NCI-H510A (cell line): ENCODE results near the gene ARRDC1.
"Not testable (repeated sequence)": the region's sequence is repeated elsewhere in the genome, so short reads cannot be mapped to it uniquely, and the experiment has no call there.

Source experiments
- DNase-seq: peaks from one replicate; lab custom pipeline; 2025; lab: John Stamatoyannopoulos, UW

The ARRDC1 gene

GRCh38 chr9:137605121-137606004, at the start of gene ARRDC1:
Gene ARRDC1 (plus strand): TSS chr9:137605686. CDS start chr9:137605718, 32 bp downstream.
- peak; percentile 82 for DNase-seq

GRCh38 chr9:137556069-137556838, 49.2 kb upstream of the ARRDC1 start:
- DNase-seq: no peak

- no peak for DNase-seq
Measured at GRCh38 chr9:137558127-137558526, 47.4 kb upstream of the ARRDC1 start.

- no peak for DNase-seq
Measured at GRCh38 chr9:137564134-137564533, 41.4 kb upstream of the ARRDC1 start.

GRCh38 chr9:137564817-137565411, 40.6 kb upstream of the ARRDC1 start:
- DNase-seq: no peak

- DNase-seq: not testable (repeated sequence)
Measured at GRCh38 chr9:137568445-137568844, 37.0 kb upstream of the ARRDC1 start.

GRCh38 chr9:137569609-137570203, 35.8 kb upstream of the ARRDC1 start:
- DNase-seq: no peak

DNA sequence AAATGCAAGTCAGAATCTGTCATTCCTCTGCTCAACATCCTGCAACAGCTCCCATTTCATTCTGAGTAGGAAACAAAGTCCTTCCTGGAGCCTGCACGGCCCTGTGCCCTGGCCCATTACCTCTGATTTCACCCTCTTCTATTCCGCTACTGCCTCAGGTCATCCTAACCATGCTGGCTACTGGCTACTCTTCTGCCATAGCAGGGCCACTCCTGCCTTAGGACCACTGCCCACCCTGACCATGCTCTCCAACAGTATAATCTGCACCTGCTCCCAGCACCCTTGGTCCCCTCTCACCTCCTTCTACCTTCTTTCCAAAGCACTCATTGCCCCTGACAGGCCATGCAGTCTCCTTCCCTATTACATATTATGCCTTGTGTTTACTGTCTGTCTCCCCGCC, 34.9 kb upstream of the ARRDC1 start:
- DNase-seq: no peak

DNA sequence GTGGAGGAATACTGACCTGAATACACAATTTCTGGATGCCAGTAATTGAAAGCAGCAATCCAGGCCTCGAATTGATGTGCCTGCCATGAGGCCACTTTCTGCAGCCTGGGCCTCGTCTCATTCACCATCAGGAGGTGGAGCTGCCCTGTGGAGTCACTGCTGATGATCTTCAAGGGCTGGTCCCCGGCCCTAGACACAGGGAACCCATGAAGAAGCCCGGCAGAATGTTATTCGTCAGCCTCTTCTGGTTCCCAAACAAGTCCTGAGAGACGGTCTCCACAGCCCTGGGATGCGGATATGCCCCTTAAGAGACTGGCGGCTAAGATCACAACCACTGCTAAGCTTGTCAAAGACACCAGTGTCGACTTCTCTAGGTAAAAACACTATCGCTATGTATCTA, 31.3 kb upstream of the ARRDC1 start:
- DNase-seq: no peak

DNA sequence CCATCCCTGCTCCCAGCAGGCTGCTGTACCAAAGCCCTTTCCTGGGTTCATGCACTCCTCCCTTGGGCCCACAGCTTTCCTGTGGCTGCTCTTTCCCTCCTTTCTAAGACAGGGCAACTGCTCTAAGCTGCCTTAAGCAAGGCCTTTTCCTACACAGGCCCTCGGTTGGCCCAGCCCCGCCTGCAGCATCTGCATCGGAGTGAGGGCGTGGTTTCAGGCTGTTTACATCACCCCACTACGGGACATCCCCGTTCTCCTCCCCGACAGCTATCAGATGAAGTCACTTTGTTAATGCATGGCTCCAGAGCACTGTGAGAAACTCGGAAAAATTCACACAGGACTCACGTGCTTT, 30.1 kb upstream of the ARRDC1 start:
- no peak for DNase-seq

- no peak for DNase-seq
Measured at GRCh38 chr9:137575716-137576411, 29.6 kb upstream of the ARRDC1 start.

- peak; percentile 92 for DNase-seq
Measured at GRCh38 chr9:137578518-137579258, 26.8 kb upstream of the ARRDC1 start, which contains the start of gene DPH7. Gene DPH7 (minus strand): TSS chr9:137578925. CDS start chr9:137578777, 148 bp downstream.

DNA sequence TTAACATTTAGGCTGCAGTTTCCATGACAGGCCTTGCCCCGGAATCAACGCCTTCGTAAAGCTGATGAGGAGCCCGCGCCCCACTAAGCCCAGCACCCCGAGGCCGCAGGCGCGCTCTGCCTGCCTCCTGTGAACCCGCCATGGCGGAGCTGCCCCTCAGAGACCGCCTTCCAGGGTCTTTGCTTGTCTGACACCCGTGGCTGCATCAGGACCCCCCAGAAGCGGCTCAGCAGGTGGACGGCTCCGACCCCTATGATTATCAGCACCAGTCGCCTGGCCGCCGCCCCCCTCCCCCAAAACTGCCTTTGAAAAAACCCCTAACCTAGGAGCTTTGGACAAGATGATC, 26.3 kb upstream of the ARRDC1 start:
- DNase-seq: no peak

- DNase-seq: no peak
Measured at GRCh38 chr9:137580209-137580953, 25.1 kb upstream of the ARRDC1 start.

GRCh38 chr9:137580954-137581322, 24.5 kb upstream of the ARRDC1 start:
- no peak for DNase-seq

- no peak for DNase-seq
Measured at GRCh38 chr9:137581361-137582285, 23.9 kb upstream of the ARRDC1 start.

GRCh38 chr9:137582286-137582860, 23.1 kb upstream of the ARRDC1 start:
- no peak for DNase-seq

- DNase-seq: no peak
Measured at GRCh38 chr9:137583347-137583746, 22.1 kb upstream of the ARRDC1 start.

DNA sequence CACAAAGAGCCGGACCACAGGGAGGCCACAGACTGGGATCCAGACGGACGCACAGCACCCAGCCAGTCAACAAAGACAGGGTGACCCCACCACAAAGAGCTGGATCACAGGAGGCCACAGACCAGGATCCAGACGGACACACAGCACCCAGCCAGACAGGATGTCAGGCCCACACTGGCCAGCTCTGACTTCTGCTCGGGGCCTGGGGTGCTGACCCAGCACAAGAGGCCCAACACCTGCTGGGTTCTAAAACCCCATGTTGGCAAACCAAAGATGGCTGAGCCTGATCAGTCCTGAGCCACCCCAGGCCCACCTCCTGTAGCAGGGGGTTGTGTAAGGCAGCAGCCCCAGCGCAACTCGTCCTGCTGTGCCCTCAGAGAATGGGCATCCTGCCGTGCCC, 21.5 kb upstream of the ARRDC1 start:
- no peak for DNase-seq
